HepG2 (cell line): ENCODE measurements around the gene SELPLG. TPM values are rescaled to one million over a fixed set of nuclear protein-coding genes. Genes with fewer than 3 reads are reported as not detected.

Source experiments
- ATAC-seq: fragments of 200-7000 bp; cut with Tn5 transposase; 3 replicates; pipeline ENCODE4 v1.9.1; 2020; ENCODE audit warnings: mild to moderate bottlenecking, moderate library complexity
- BruUV-seq: library from RNA; stranded (reverse); fragments of 400-500 nt; replicated peaks from 2 replicates; lab custom pipeline; 2021; lab: Mats Ljungman, UMichigan
- CTCF ChIA-PET: fragments of 300-600 bp; formaldehyde crosslinking; extraction: SDS; loops from one replicate; lab custom pipeline; 2021; ENCODE audit warnings: low total read pairs, inconsistent platforms, low intra/inter-chr PET ratio; lab: Yijun Ruan, JAX
- POLR2A ChIA-PET: fragments of 350-600 bp; sonication (Branson Sonifier 250); formaldehyde crosslinking; loops from one replicate; lab custom pipeline; 2020; ENCODE audit warnings: antibody characterized with exemption, inconsistent platforms; lab: Yijun Ruan, JAX
- DNase-seq: peaks from one replicate; pipeline ENCODE4 v3.0.0-alpha.2; 2015; ENCODE audit warnings: low spot score
- FAIRE-seq: peaks from 3 replicates; lab custom pipeline; 2011; peaks lifted over from hg19 to GRCh38; lab: Jason Lieb, UNC
- H2AFZ ChIP-seq: one replicate; pipeline ENCODE4 v1.6.1; 2011; ENCODE audit warnings: low read length, inconsistent platforms
- H3K27ac ChIP-seq: fragments of 300-600 bp; 3 replicates; pipeline ENCODE4 v1.8.0; 2011; ENCODE audit warnings: mixed run types, mild to moderate bottlenecking, mixed read lengths, low read length, inconsistent platforms; ENCODE audit not compliant: insufficient read depth; ENCODE audit errors: extremely low read length
- H3K27me3 ChIP-seq, 2 experiments: fragments of 200-600 bp in 1 of 2; 2 replicates in 1 of 2; 3 replicates in 1 of 2; pipeline versions ENCODE4 v1.6.0 to v1.8.0; 2011; ENCODE audit warnings: low read length in 2 of 2, mild to moderate bottlenecking in 2 of 2, moderate library complexity in 2 of 2, inconsistent platforms in 1 of 2; ENCODE audit not compliant: insufficient read depth in 2 of 2, control insufficient read depth in 1 of 2
- H3K36me3 ChIP-seq, 2 experiments: fragments of 200-600 bp in 1 of 2; replicated peaks in 1 of 2; 2 replicates in 1 of 2; 3 replicates in 1 of 2; pipeline versions ENCODE4 v1.5.1 to v1.8.0; 2011; ENCODE audit warnings: low read length in 2 of 2, inconsistent platforms in 1 of 2; ENCODE audit not compliant: insufficient read depth in 2 of 2, control insufficient read depth in 1 of 2
- H3K4me1 ChIP-seq: 2 replicates; pipeline ENCODE4 v1.5.1; 2012; ENCODE audit warnings: low read length, inconsistent platforms; ENCODE audit not compliant: insufficient read depth
- H3K4me2 ChIP-seq: 2 replicates; pipeline ENCODE4 v1.6.0; 2011; ENCODE audit warnings: low read depth, low read length, inconsistent platforms
- H3K4me3 ChIP-seq, 3 experiments: fragments of 200-600 bp in 1 of 3; sonication (generic), shearing (Covaris generic) in 1 of 3; replicated peaks in 1 of 3; 2 replicates each; pipeline ENCODE4 v1.5.1; 2011 to 2016; ENCODE audit warnings: low read length in 3 of 3, inconsistent platforms in 2 of 3, low read depth in 2 of 3, mild to moderate bottlenecking in 2 of 3, control low read depth in 1 of 3, mixed read lengths in 1 of 3; ENCODE audit not compliant: insufficient read depth in 1 of 3
- H3K79me2 ChIP-seq: one replicate; pipeline ENCODE4 v1.6.1; 2011; ENCODE audit warnings: low read length, inconsistent platforms; ENCODE audit not compliant: insufficient read depth
- H3K9ac ChIP-seq: 2 replicates; pipeline ENCODE4 v1.6.0; 2011; ENCODE audit warnings: mild to moderate bottlenecking, low read depth, low read length, inconsistent platforms; ENCODE audit not compliant: insufficient read depth
- H3K9me3 ChIP-seq: 2 replicates; pipeline ENCODE4 v1.5.1; 2012; ENCODE audit warnings: mild to moderate bottlenecking, low read length
- H4K20me1 ChIP-seq: 2 replicates; pipeline ENCODE4 v1.6.0; 2011; ENCODE audit warnings: inconsistent platforms, mild to moderate bottlenecking, low read length, moderate library complexity; ENCODE audit not compliant: insufficient read depth
- SRY ChIP-seq: sonication (generic); formaldehyde crosslinking; IDR thresholded peaks from 2 replicates; pipeline ENCODE4 v1.8.0; 2022; ENCODE audit warnings: mild to moderate bottlenecking, missing genetic modification reagents
- ZNF629 ChIP-seq: sonication (generic); formaldehyde crosslinking; conservative IDR thresholded peaks from 2 replicates; pipeline ENCODE4 v1.5.0; 2020; ENCODE audit warnings: missing genetic modification reagents
- WGBS: methylation state at CpG from one replicate; pipeline ENCODE4 v1.1.6; 2017; ENCODE audit warnings: low lambda C conversion rate; 5-methylcytosine and 5-hydroxymethylcytosine counted together
- in situ Hi-C: cut with HindIII; loops from 2 replicates; pipeline ENCODE4 v1.10.0; 2017; ENCODE audit warnings: low pct_unique_long_range_greater_than_20kb; ENCODE audit not compliant: extremely low pct_ligation_motif_present
- intact Hi-C: fragments of 100-400 bp; cut with micrococcal nuclease; formaldehyde crosslinking; loops from one replicate; pipeline ENCODE4 v1.10.0; 2022; ENCODE audit not compliant: unreplicated experiment
- microRNA-seq: library from miRNA; unstranded; fragments of <30 nt; microRNA quantifications from one replicate; pipeline ENCODE4, GENCODE V29; 2020
- polyA plus RNA-seq, 8 experiments: library from polyadenylated mRNA; depleted of rRNA in 3 of 8; stranded (reverse) in 7 of 8; unstranded in 1 of 8; fragments of >200 nt; fragmentation: Illumina TruSeq in 4 of 8; extraction: Trizol in 4 of 8; gene quantifications; 2 replicates each; pipeline versions ENCODE4 v1.2.1 to v1.2.3, GENCODE V29; 2011 to 2016; ENCODE audit warnings: low read depth in 4 of 8, missing spikeins in 1 of 8, mixed read lengths in 1 of 8; ENCODE audit not compliant: insufficient read depth in 1 of 8
- small RNA-seq, 3 experiments: library from RNA; depleted of rRNA; stranded (forward); fragments of <200 nt; gene quantifications; one replicate each; pipeline ENCODE3, GENCODE V24; 2012; ENCODE audit warnings: low read depth in 2 of 3, low replicate concordance in 1 of 3; ENCODE audit not compliant: insufficient read length in 3 of 3, insufficient read depth in 2 of 3
- total RNA-seq, 5 experiments: library from RNA; depleted of rRNA; stranded (reverse); fragments of >200 nt; fragmentation: Illumina TruSeq; extraction: Trizol; gene quantifications; 2 replicates each; pipeline ENCODE4 v1.2.3, GENCODE V29; 2016; ENCODE audit warnings: low read depth in 1 of 5

SELPLG gene
- total and polyA plus RNA-seq, 2 of the 13 experiments (the other 11 are each of a cell fraction or from before 2014, with no cell fraction given) = 0.12 TPM; not detected in 1

DNA sequence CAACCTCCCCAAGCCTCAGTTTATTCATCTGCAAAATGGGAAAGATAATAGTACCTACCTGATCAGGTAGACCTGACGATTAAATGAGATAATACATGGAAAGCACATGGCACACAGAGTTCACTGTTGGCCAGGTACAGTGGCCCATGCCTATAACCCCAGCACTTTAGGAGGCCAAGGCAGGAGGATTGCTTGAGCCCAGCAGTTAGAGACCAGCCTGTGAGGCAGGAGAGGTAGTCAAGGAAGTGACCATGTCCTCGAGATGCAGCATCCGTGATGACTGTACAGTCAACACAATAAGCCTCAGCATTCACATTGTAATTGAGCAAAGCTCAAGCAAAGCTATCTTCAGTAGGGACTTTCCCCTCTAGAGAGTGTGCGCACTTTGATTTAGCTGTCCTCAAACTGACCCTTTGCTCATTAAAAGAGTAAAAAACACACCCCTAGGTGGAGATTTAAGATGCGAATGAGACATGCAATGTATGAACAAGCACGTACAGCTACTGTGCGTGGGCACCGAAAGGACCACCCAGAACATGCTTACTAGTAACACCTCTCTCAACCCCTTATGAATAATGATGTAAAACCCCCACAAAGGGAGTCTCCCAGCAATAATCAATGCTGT, 61.4 kb downstream of the SELPLG start:
- BruUV-seq = no TSS peak
- CTCF ChIA-PET = no interaction called here
- Histone ChIP-seq H2AFZ (no peak overlapping the region), H3K4me1 (no peaks in the 10 kb centered on the region), H4K20me1 (no peaks in the 10 kb centered on the region), H3K36me3 (peaks cover 6 to 23% of the 10 kb centered on the region in 2 experiments; a peak in 4 of 5 replicates), H3K4me2 (no peak overlapping the region), H3K9ac (no peak overlapping the region), H3K79me2 (no peaks in the 10 kb centered on the region), H3K27ac (no peak overlapping the region), H3K27me3 (no peaks in the 10 kb centered on the region; a peak in 1 of 5 replicates), H3K4me3 (no peak overlapping the region), H3K9me3 (no peaks in the 10 kb centered on the region)
- intact Hi-C loops = no loop called here
- WGBS = 16% methylated on average over 8 of the region's 8 CpGs
- POLR2A ChIA-PET = no interaction called here
- no peak for FAIRE-seq
- no peak for DNase-seq
- no peak; the same call in 1 of the 3 replicates for ATAC-seq
- in situ Hi-C loops = no loop called here
- TF ChIP-seq SRY (CRISPR knock-in tag) = no peak
- 0 out of 2 replicates have a peak, but pooled peaks have one; percentile 64 for TF ChIP-seq ZNF629 (CRISPR knock-in tag)

Small RNAs within 50 kb of the gene (microRNA-seq; reads per million reads assigned to microRNA genes)
- not detected for gene MIR4496

Small RNAs within 50 kb of the gene (small RNA-seq; reads per million reads assigned to genes)
- gene RNU7-169P = 0 reads per million in 3 experiments

Other genes with a start within 250 kb of the SELPLG start
- gene FICD, start 118.6 kb downstream of the SELPLG start, total RNA-seq (2016; rRNA removed; fragmentation: Illumina TruSeq; extraction: Trizol) = 1.1 and 3.0 TPM in 2 replicates
- gene FICD, start 118.6 kb downstream of the SELPLG start, polyA plus RNA-seq (2011; rRNA removed) = 0.99 and 1.2 TPM in 2 replicates
- 60.7 and 69.9 TPM in 2 replicates for gene SART3, start 72.7 kb downstream of the SELPLG start, total RNA-seq (2016; rRNA removed; fragmentation: Illumina TruSeq; extraction: Trizol)
- 15.3 and 16.1 TPM in 2 replicates for gene SART3, start 72.7 kb downstream of the SELPLG start, polyA plus RNA-seq (2011; rRNA removed)
- 107 and 131 TPM in 2 replicates for gene ISCU, start 71.3 kb downstream of the SELPLG start, total RNA-seq (2016; rRNA removed; fragmentation: Illumina TruSeq; extraction: Trizol)
- gene ISCU, start 71.3 kb downstream of the SELPLG start, polyA plus RNA-seq (2011; rRNA removed) = 85.9 and 94.4 TPM in 2 replicates
- gene TMEM119, start 35.8 kb downstream of the SELPLG start, total RNA-seq (2016; rRNA removed; fragmentation: Illumina TruSeq; extraction: Trizol) = not detected in 2 replicates
- gene TMEM119, start 35.8 kb downstream of the SELPLG start, polyA plus RNA-seq (2011; rRNA removed) = not detected in 2 replicates
- gene CORO1C, start 97.6 kb upstream of the SELPLG start, total RNA-seq (2016; rRNA removed; fragmentation: Illumina TruSeq; extraction: Trizol) = 73.7 and 128 TPM in 2 replicates
- gene CORO1C, start 97.6 kb upstream of the SELPLG start, polyA plus RNA-seq (2011; rRNA removed) = 116 and 131 TPM in 2 replicates
- gene SSH1, start 223.7 kb upstream of the SELPLG start, total RNA-seq (2016; rRNA removed; fragmentation: Illumina TruSeq; extraction: Trizol) = 4.5 and 4.8 TPM in 2 replicates
- gene SSH1, start 223.7 kb upstream of the SELPLG start, polyA plus RNA-seq (2011; rRNA removed) = 4.3 and 4.9 TPM in 2 replicates
- 0.82 and 1.1 TPM in 2 replicates for gene DAO, start 246.2 kb upstream of the SELPLG start, total RNA-seq (2016; rRNA removed; fragmentation: Illumina TruSeq; extraction: Trizol)
- gene DAO, start 246.2 kb upstream of the SELPLG start, polyA plus RNA-seq (2011; rRNA removed) = 0.34 and 0.48 TPM in 2 replicates